Measurements from ENCODE around the gene ZMYND8.

- TF ChIP-seq EZH2 (IDR thresholded peaks at IDR 0.05; ENCODE audit: low read length, missing control alignments) = no peak
- TF ChIP-seq CTCF (conservative IDR thresholded peaks at IDR 0.05 in 1 of 2, IDR thresholded peaks at IDR 0.05 in 1 of 2; ENCODE audit: low read depth in 1 of 2, low read length in 2 of 2) = no peak
These were observed 127.8 kb downstream of the ZMYND8 start for GRCh38 chr20:47228654-47229053.
